AG09309 (cell line): ENCODE measurements around the gene MYEOV.

Experiments used
- DNase-seq: peaks from one replicate; pipeline ENCODE4 v3.0.0-alpha.2; 2010; ENCODE audit warnings: low read depth
- H3K4me3 ChIP-seq: 2 replicates; pipeline ENCODE4 v1.5.1; 2011; ENCODE audit warnings: mild to moderate bottlenecking, low read depth, low read length, moderate library complexity; ENCODE audit not compliant: control insufficient read depth
- TF ChIP-seq, protein P1 (sequence below): IDR thresholded peaks from 2 replicates; pipeline ENCODE4 v1.5.1; 2011; ENCODE audit warnings: mild to moderate bottlenecking, low read depth, low read length, inconsistent platforms; ENCODE audit not compliant: insufficient read depth, control insufficient read depth; ENCODE audit errors: missing control alignments

The MYEOV gene

DNA sequence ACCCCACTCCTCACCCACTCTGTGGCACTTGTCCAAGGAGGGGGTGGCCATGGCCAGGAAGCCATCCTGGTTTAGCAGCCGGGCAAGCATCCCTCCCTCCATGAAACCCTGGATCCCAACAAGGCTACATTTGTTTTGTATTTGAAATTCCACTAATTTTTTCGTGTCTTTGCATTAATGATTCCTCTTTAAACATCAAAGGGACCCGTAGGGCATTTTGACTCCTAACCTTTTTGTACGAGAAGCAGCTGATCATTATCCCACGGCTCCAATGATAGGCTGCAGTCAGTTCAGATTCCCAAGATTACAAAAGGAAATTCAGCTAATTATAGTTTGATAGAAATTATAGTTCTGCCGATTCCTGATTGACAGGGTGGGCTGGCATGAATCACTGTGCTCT lies 10.7 kb downstream of the MYEOV start:
- no peak overlapping the region for H3K4me3 ChIP-seq
- TF ChIP-seq, protein P1, sequence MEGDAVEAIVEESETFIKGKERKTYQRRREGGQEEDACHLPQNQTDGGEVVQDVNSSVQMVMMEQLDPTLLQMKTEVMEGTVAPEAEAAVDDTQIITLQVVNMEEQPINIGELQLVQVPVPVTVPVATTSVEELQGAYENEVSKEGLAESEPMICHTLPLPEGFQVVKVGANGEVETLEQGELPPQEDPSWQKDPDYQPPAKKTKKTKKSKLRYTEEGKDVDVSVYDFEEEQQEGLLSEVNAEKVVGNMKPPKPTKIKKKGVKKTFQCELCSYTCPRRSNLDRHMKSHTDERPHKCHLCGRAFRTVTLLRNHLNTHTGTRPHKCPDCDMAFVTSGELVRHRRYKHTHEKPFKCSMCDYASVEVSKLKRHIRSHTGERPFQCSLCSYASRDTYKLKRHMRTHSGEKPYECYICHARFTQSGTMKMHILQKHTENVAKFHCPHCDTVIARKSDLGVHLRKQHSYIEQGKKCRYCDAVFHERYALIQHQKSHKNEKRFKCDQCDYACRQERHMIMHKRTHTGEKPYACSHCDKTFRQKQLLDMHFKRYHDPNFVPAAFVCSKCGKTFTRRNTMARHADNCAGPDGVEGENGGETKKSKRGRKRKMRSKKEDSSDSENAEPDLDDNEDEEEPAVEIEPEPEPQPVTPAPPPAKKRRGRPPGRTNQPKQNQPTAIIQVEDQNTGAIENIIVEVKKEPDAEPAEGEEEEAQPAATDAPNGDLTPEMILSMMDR = no peak

DNA sequence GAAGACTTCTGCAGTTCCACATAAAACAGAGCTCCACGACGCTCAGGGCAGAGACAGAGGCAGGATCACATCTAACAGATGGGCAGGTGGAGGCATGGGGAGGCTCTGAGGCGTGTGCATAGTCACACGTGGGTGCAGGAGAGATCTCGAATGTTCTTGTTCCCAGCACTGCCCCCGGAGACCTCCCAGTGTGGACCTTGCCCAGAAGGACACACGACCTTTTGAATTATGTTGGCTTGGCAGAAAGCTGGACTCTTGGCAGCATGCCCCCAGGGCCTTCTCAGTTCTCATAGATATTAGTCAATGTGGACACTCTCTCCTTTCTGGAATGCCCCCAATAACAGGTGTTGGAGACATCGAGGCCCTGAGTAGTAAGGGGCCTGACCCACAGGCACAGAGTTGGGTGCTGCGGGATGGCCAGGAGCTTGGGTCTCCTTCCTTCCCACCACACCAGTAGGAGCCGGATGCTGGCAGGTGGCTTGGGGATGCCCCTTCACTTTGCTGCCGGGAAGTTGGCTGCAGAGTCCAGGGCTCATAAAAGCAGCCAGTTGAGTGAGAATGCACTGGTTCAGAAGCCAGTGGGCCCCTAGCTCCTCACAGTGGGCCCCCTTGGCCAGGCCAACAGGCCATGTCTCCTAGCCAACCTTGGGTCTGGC lies 12.1 kb downstream of the MYEOV start:
- TF ChIP-seq, protein P1 = no peak
- no peak for DNase-seq
- H3K4me3 ChIP-seq = no peak overlapping the region

More for the DNA sequence above, 10.7 kb downstream of the MYEOV start:
- no peak for DNase-seq

DNA sequence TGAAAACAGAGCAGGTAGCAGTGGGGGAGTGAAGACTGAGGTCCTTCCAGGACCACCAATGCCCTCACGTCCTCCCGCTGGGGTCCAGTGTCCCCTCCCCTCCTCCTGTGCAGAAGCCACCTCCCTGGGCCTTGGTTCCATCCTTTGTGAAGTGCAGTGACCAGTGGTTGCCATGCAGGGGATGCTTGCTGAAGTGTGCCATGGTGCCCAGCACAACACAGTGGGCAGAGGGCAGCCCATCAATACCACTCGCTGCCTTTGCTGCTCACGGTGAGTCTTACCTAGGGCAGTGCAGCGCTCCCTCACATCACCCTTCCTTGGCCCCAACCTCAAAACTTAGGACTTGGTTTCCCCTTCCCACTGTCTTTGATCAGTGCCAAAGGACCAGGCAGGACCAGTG lies 12.9 kb downstream of the MYEOV start:
- no peak overlapping the region for H3K4me3 ChIP-seq
- DNase-seq = no peak

DNA sequence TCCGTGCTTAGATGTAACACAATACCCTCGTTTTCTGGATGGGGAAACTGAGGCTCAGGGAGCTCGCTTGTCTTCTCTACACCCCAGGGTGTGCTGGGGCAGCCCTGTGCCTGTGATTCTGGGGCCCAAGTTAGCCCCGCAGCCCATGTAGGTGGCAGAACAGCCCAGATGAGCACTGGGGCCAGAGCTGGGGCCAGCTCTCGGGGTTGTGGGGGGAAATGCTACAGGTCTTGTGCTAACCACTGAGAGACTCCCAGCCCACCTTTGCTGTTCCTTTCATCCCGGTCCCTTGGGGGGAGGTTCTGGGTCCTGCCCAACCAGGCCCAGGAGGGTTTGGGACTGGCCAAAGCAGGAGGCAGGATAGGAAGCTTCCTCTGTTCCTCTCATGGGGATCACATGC lies 13.5 kb downstream of the MYEOV start:
- TF ChIP-seq, protein P1 = no peak
- no peak overlapping the region for H3K4me3 ChIP-seq
- DNase-seq = no peak

More for the DNA sequence above, 12.9 kb downstream of the MYEOV start:
- TF ChIP-seq, protein P1 = no peak

DNA sequence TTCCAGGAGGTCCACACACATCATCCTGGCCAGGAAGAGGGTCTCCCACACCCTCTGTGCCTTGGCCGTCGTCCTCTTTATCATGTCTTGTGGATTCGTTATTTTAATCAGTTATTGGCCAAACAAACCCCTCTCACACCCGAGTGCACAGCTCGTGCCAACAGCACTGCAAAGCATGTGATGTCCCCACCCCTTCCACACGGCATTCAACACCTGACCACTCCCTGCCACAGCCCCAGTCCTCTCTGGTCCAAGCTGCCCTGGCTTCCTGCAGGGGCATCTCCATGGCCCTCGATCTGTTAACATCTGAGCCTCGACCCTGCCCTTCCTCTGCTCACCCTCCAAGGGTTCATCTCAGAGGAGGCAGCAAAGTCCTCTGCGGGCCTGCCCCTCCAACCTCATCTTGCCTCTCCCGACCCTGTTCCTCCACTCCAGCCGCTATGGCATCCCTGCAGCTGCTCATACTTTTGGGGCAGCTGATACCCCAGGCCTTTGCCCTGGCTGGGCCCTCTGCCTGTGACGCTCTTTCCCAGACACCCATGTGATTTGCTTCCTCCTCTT lies 14.0 kb downstream of the MYEOV start:
- DNase-seq = no peak
- H3K4me3 ChIP-seq = no peak overlapping the region
- TF ChIP-seq, protein P1 = no peak

DNA sequence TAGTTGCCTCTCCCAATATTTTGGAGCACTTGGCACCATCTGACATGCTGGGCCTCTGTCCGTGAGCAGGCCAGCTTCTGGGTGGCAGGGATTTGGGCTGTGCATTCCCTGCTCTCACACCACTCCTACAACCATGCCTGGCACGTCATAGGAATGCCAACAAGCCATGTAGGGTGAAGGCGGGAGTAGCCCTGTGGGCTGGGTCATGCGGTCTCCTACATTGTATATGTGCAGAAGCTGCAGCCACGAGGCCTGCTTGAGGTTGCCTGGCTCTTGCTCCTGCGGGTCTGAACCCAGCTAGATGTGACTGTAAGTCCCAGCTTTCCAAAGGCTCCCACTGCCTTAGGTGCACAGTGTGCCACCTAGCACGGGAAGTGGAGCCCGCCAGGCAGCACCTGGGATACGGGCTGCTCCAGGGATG lies 14.5 kb downstream of the MYEOV start:
- H3K4me3 ChIP-seq = no peak overlapping the region
- TF ChIP-seq, protein P1 = no peak
- no peak for DNase-seq
